ENCODE results near the gene DFFB. TPM values are rescaled to one million over a fixed set of nuclear protein-coding genes. Genes with fewer than 3 reads are reported as not detected.

DFFB gene
- total and polyA plus RNA-seq, 2 of the 13 experiments (the other 11 are each of a cell fraction or from before 2014, with no cell fraction given) = 4.6 to 9.3 TPM

DNA sequence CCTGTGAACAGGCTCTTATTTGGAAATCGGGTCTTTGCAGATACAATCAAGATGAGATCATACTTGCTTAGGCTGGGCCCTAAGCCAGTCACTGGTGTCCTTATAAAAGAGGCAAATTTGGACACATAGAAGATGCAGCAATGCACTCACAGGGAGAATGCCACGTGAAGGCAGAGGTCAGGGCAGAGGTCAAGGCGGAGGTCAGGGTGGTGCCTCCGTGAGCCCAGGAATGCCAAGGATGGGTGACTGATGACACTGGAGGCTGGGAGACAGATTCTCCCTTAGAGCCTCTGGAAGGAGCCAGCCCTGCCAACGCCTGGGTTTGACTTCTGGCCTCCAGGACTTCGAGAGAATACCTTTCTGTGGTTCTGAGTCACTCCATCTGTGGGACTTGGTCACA lies 65.6 kb downstream of the DFFB start:
- Histone ChIP-seq H3K79me2 (ENCODE audit: insufficient read depth, low read length) (no peaks in the 10 kb centered on the region), H3K27me3 (ENCODE audit: control insufficient read depth in 1 of 2, insufficient read depth in 2 of 2, low read length in 2 of 2) (peaks cover 5 to 37% of the 10 kb centered on the region in 2 experiments; a peak in 4 of 5 replicates), H3K9ac (ENCODE audit: insufficient read depth, low read depth, low read length) (no peak overlapping the region), H4K20me1 (ENCODE audit: insufficient read depth, low read length) (no peaks in the 10 kb centered on the region), H3K36me3 (replicated peaks in 1 of 2; ENCODE audit: control insufficient read depth in 1 of 2, insufficient read depth in 2 of 2, low read length in 2 of 2) (no peaks in the 10 kb centered on the region), H3K4me2 (ENCODE audit: low read depth, low read length) (no peak overlapping the region), H3K4me3 (replicated peaks in 1 of 3; ENCODE audit: insufficient read depth in 1 of 3, low read depth in 2 of 3, low read length in 3 of 3) (no peak overlapping the region), H3K27ac (ENCODE audit: extremely low read length, insufficient read depth, low read length) (no peak overlapping the region), H2AFZ (ENCODE audit: low read length) (no peak overlapping the region), H3K9me3 (ENCODE audit: low read length) (no peaks in the 10 kb centered on the region), H3K4me1 (ENCODE audit: insufficient read depth, low read length) (no peaks in the 10 kb centered on the region)
- DNase-seq (ENCODE audit: low spot score) (no peak), FAIRE-seq (no peak), ATAC-seq (no peak)
- in situ Hi-C loops (cut with HindIII; ENCODE audit: extremely low pct_ligation_motif_present, low pct_unique_long_range_greater_than_20kb) (loop anchor here (25.0 kb wide), 1 partner anchor 139 kb away; no protein-coding TSS in a partner anchor), intact Hi-C loops (cut with micrococcal nuclease; ENCODE audit: unreplicated experiment) (no loop called here)
- no TSS peak for BruUV-seq (replicated peaks)
- POLR2A ChIA-PET = no interaction called here
- 6% methylated on average over 2 of the region's 6 CpGs for WGBS (ENCODE audit: low lambda C conversion rate)
- CTCF ChIA-PET (ENCODE audit: low intra/inter-chr PET ratio, low total read pairs) = no interaction called here
- TF ChIP-seq KDM2A (CRISPR knock-in tag; IDR thresholded peaks at IDR 0.05; ENCODE audit: borderline replicate concordance, low read depth) (no peak), ZNF589 (CRISPR knock-in tag; conservative IDR thresholded peaks at IDR 0.05) (no peak), CERS6 (CRISPR knock-in tag; IDR thresholded peaks at IDR 0.05) (no peak)

DNA sequence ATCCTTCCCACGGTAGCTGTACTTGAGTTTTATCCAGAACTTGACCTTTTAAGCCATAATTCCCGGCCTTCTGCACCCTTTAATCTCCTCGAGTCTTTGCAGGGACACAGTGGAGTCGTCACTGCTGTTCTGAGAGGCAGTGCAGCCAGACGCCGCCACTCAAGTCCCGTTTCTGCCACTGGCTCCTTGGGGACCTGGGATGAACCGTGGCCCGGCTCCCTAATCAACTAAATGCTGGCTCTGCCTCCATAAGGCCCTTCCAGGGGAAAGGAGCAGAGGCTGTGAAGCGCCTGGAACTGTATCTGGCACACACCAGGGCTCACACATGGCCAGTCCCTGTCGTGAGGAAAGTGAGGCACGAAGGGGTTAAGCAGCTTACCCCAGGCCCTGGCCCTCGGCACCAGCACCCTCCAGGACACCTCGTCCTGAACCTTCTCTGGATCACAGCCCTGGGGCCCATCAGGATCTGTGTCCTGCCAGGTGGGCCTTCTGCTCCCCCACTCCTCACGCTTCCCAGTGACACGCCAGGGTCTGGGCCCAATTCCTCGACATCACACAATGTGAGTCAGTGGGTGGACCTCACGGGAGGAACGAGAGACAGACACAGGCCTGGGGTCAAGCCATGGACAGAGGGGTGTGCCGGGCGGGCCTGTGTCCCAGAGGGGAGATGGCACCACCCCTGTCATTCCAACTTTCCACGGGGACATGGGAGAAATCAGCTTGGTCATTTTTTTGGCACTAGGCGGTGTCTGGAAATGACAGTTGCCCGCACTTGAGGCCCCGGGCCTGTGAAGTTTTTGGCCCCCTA lies 66.3 kb downstream of the DFFB start:
- TF ChIP-seq, protein P1, sequence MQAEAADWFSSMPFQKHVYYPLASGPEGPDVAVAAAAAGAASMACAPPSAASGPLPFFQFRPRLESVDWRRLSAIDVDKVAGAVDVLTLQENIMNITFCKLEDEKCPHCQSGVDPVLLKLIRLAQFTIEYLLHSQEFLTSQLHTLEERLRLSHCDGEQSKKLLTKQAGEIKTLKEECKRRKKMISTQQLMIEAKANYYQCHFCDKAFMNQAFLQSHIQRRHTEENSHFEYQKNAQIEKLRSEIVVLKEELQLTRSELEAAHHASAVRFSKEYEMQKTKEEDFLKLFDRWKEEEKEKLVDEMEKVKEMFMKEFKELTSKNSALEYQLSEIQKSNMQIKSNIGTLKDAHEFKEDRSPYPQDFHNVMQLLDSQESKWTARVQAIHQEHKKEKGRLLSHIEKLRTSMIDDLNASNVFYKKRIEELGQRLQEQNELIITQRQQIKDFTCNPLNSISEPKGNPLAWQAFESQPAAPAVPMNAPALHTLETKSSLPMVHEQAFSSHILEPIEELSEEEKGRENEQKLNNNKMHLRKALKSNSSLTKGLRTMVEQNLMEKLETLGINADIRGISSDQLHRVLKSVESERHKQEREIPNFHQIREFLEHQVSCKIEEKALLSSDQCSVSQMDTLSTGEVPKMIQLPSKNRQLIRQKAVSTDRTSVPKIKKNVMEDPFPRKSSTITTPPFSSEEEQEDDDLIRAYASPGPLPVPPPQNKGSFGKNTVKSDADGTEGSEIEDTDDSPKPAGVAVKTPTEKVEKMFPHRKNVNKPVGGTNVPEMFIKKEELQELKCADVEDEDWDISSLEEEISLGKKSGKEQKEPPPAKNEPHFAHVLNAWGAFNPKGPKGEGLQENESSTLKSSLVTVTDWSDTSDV (CRISPR knock-in tag; IDR thresholded peaks at IDR 0.05) = no peak
- no peak for TF ChIP-seq ZNF709 (CRISPR knock-in tag; IDR thresholded peaks at IDR 0.05)
- no peak overlapping the region for H3K4me2 ChIP-seq (ENCODE audit: low read depth, low read length)
- H3K4me1 ChIP-seq (ENCODE audit: insufficient read depth, low read length) = no peaks in the 10 kb centered on the region
- peaks cover 5 to 34% of the 10 kb centered on the region in 2 experiments; a peak in 4 of 5 replicates for H3K27me3 ChIP-seq (ENCODE audit: control insufficient read depth in 1 of 2, insufficient read depth in 2 of 2, low read length in 2 of 2)
- H3K9me3 ChIP-seq (ENCODE audit: low read length) = no peaks in the 10 kb centered on the region
- FAIRE-seq (no peak), ATAC-seq (no peak), DNase-seq (ENCODE audit: low spot score) (no peak)
- BruUV-seq (replicated peaks) = no TSS peak
- no peaks in the 10 kb centered on the region for H3K36me3 ChIP-seq (replicated peaks in 1 of 2; ENCODE audit: control insufficient read depth in 1 of 2, insufficient read depth in 2 of 2, low read length in 2 of 2)
- H3K27ac ChIP-seq (ENCODE audit: extremely low read length, insufficient read depth, low read length) = no peak overlapping the region
- H4K20me1 ChIP-seq (ENCODE audit: insufficient read depth, low read length) = no peaks in the 10 kb centered on the region
- CTCF ChIA-PET (ENCODE audit: low intra/inter-chr PET ratio, low total read pairs) = no interaction called here
- in situ Hi-C loops (cut with HindIII; ENCODE audit: extremely low pct_ligation_motif_present, low pct_unique_long_range_greater_than_20kb) = loop anchor here (25.0 kb wide), 1 partner anchor 139 kb away; no protein-coding TSS in a partner anchor
- POLR2A ChIA-PET = no interaction called here
- no peak overlapping the region for H2AFZ ChIP-seq (ENCODE audit: low read length)
- 23% methylated on average over 14 of the region's 25 CpGs for WGBS (ENCODE audit: low lambda C conversion rate)
- H3K79me2 ChIP-seq (ENCODE audit: insufficient read depth, low read length) = no peaks in the 10 kb centered on the region
- intact Hi-C loops (cut with micrococcal nuclease; ENCODE audit: unreplicated experiment) = no loop called here
- H3K4me3 ChIP-seq (replicated peaks in 1 of 3; ENCODE audit: insufficient read depth in 1 of 3, low read depth in 2 of 3, low read length in 3 of 3) = no peak overlapping the region
- no peak overlapping the region for H3K9ac ChIP-seq (ENCODE audit: insufficient read depth, low read depth, low read length)

All from HepG2 (cell line).